GM12801 (cell line): ENCODE results near the gene SH3RF2.

ENCODE experiments used
- TF ChIP-seq, protein P1 (sequence below): IDR thresholded peaks from one replicate; pipeline ENCODE4 v1.5.1; 2011; ENCODE audit warnings: control low read depth; ENCODE audit not compliant: insufficient read length; ENCODE audit errors: extremely low read depth

The SH3RF2 gene

GRCh38 chr5:145915970-145916638, 20.3 kb upstream of the SH3RF2 start:
- TF ChIP-seq, protein P1, sequence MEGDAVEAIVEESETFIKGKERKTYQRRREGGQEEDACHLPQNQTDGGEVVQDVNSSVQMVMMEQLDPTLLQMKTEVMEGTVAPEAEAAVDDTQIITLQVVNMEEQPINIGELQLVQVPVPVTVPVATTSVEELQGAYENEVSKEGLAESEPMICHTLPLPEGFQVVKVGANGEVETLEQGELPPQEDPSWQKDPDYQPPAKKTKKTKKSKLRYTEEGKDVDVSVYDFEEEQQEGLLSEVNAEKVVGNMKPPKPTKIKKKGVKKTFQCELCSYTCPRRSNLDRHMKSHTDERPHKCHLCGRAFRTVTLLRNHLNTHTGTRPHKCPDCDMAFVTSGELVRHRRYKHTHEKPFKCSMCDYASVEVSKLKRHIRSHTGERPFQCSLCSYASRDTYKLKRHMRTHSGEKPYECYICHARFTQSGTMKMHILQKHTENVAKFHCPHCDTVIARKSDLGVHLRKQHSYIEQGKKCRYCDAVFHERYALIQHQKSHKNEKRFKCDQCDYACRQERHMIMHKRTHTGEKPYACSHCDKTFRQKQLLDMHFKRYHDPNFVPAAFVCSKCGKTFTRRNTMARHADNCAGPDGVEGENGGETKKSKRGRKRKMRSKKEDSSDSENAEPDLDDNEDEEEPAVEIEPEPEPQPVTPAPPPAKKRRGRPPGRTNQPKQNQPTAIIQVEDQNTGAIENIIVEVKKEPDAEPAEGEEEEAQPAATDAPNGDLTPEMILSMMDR: no peak

GRCh38 chr5:145917288-145917687, 19.1 kb upstream of the SH3RF2 start:
- TF ChIP-seq, protein P1: no peak

- TF ChIP-seq, protein P1: no peak
These were observed 18.0 kb upstream of the SH3RF2 start for GRCh38 chr5:145918397-145918796.

GRCh38 chr5:145919413-145919812, 17.0 kb upstream of the SH3RF2 start:
- TF ChIP-seq, protein P1: no peak

- TF ChIP-seq, protein P1: no peak
These were observed 15.7 kb upstream of the SH3RF2 start for GRCh38 chr5:145920542-145921210.

DNA sequence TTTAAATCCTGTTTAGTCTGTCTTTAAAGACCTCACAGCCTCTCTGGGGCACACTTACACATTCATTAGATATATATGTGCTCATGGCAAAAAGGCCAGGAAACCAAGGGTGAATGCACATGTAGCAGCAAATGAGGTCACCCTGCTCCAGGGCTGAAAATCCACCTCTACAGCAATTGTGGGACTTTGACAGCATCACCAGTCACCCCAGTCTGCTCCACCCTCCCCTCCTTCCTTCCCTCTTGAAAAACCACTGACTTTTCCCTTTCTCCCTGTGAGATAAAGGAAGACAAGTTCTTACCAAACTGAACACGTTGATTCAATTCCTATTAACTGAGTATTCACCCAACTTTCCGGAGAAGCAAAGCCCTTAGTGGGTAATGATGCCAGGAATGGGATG, 15.2 kb upstream of the SH3RF2 start:
- TF ChIP-seq, protein P1: no peak

DNA sequence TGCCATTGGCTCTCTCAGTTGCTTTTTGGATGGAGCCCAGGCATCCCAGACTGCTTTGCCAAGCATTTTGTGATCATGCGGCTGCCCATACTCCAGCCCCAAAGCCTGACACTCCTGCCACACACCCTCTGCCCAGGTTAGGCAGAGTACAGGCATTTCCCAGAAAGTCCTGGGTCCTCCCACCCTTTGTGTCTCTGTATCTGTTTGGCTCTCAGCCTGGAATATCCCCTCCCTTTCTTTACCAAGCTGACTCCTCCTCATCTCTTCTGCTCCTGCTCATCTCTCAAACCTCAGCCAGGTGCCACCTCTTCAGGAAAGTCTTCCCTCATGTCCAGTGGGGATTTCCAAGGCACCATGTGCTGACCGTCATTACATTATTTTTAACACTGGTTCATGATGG, 14.3 kb upstream of the SH3RF2 start:
- TF ChIP-seq, protein P1: no peak
